HG03565 (cell line): ENCODE measurements around the gene ADGRL3.

Experiments
- ATAC-seq: cut with Tn5 transposase; IDR thresholded peaks from one replicate; pipeline ENCODE4 v1.9.1; 2021; ENCODE audit warnings: mild to moderate bottlenecking, moderate library complexity; ENCODE audit not compliant: unreplicated experiment

Gene ADGRL3

DNA sequence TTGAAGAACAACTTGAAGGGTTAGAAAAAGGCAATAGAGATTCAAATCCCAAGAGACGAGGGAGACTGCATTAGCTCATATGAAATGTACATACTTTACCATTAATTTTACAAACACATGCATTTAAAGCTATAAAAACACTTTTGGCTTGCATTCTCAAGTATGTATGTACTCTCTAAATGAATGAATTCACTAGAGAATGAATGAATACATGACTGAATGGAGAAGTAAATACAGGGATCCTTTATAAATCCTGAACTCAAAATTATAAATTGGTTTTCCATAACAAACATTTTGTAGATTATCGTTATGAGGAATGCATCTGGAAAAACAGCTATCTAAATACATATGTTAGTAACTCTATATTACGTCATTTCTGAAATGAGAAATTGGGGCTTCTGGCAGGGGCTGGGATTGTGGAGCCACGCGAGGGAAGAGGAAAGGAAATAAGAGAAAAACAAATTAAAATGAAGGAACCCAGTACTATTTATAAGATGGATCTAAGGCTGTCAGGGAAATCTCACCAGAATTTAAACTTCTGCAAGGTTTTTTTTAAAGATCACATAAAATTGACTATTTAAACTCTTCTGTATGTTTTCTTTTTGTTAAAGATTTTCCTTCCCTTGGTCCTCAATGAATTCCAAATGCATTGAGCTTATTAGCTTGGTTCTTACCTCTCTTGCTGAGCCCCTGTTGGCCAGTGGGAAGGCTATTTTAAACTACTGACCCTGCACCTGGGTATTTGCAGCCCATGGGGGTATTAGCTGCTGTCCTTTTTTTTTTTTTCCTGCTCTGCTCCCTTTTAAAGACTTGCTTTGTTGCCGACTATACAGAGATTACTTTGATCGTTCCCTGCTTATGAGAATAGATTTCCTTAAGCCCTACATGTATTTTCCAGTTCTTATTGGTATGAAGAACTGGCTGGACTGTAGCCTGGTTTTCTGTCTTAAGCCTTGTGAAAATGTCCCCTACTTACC, 207.8 kb downstream of the ADGRL3 start:
- ATAC-seq, result no peak

DNA sequence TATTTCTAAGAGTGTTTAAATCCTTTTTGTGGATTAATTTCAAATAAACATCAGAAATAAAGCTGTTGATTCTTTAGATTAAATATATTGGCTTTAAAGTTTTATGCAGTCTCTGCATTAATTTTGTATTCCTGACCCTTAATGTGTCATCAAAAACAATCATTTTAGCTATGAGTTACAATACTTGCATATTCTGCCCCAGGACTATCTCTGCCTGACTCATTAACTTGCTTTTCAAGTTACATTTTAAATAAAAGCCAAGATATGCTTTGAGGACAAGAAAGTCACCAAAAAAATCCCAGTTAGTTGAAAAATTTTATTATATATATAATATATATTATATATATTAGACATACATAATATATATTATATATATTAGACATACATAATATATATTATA, 208.7 kb downstream of the ADGRL3 start:
- no peak for ATAC-seq

DNA sequence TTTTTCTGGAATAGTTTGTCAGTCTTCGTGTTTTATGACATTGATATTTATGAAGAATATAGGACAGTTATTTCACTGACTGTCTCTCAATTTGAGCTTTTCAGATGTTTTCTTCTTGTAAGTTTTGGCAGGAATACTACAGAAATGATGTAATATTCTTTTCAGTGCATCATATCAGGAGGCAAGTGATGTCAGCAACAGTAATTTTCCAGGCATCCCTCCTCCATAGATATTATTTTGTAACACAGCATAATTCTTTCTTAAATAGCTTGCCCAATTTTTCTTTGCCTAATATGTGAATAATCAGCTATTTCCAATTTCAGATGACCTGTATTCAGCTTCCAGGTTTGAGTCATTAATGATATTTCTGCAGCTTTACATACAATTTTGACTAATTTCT, 211.1 kb downstream of the ADGRL3 start:
- no peak for ATAC-seq

DNA sequence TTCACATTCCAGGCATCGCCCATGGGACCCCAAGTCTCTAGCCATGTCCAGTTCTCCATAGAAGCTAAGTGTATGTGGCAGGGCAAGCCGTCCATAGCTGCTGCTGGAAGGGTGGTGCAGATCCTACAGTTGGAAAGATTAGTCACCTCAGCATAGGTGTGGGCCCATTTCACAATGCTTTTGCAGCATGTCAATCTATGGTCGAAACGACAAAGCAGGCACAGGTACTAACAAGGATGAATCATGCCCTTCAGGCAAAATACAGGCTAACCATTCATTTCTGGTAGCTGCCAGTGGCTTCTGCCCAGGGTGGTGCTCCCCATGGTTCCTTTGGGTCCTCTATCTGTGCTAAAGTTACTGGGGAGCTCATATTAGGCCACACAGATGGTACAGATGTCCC, 225.2 kb downstream of the ADGRL3 start:
- no peak for ATAC-seq

DNA sequence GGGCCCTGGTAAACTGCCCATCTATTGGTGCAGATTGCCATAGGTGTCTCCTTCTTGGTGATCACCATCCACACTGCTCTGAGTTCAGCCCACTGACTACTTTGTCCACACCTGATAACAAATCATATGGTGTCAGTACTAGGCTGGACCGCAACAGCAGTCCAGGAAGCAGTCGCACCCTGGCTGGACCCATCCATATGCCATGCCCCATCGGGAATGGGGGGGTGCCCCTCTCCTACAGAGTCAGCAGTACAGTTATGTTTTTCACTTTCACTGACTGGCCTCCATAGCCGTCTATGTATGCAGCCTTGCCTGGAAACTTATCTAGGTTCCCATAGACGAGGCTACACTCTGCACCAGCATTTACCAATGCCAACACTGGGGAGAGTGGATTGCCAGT, 226.1 kb downstream of the ADGRL3 start:
- no peak for ATAC-seq

DNA sequence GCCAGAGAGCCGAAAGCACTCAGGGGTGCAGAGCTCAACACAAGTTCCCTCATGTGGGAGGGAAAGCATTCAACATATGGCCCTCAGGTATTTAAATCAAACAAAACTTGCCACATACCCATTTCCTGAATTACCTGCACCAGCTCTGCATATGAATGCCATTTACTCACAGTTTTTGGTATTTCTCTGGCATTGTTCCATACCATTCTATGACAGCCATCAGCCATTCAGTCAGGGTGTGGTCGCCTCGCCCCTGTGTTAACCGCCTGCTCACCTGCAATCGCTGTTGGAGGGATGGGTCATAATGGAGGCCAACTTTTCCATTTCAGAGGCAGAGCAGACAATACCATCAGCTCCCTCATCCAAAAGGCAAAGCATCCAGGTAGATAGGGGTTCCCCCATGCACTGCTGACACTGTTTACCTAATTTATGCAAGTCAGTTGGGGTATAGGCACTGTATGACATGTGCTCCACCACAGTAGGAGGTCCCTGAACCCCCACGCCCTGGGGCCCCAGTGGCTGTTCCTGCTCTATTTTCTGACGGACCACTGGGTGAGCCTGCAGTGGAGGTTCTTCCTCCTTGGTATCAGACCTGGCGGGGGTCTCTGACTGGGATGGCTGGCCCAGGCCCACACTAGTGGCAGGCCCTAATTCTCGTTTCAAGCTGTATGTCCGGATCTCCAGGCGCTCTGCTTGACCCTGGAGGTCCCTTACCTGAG, 227.1 kb downstream of the ADGRL3 start:
- ATAC-seq, result no peak

DNA sequence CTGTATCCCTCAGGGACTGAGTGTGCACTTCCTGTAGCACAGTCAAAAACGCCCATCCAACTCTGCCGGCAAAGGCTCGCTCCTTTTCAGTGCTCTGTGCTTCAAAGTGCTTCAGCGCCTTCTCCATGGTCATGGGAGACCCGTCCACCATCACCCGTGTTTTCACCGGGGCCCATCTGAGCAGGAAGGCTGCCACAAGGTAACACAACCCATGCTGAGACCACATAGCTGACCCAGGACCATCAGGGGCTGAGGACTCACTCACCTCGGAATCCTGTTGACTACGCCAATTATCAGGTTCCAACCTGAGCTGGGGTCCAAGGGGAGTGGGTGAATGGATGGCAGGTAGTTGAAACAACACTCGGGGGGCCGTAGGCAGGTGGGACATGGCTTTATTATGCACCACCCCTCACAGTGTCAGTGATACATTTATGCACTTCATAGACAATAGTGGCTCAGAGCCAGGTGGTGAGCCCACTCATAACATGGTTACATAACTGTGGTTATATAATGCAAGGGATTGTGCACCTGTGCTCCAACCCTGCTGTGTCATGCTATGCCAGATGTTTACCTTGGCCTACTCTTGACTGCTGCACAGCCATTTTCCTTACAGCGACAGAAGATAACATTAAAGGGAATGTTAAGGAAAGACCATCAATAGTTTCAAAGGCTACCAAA, 227.8 kb downstream of the ADGRL3 start:
- no peak for ATAC-seq

DNA sequence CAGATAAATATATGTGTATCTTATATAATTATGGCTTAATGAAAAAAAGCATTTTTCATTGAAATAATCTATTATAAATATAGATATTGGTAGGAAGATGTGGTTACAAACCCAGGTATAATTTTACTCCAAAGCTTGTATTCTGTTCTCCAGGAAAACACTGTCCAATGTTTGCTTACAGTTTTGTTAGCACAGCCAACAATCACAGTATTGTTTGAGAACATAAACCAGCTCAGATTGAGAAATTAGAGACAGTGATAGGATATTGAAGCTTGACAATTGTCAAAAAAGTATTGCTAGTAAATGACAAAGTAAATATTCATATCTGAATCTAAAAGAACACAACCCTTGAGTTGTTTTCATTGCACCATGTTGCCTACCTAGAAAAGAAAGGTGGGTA, 228.8 kb downstream of the ADGRL3 start:
- no peak for ATAC-seq

DNA sequence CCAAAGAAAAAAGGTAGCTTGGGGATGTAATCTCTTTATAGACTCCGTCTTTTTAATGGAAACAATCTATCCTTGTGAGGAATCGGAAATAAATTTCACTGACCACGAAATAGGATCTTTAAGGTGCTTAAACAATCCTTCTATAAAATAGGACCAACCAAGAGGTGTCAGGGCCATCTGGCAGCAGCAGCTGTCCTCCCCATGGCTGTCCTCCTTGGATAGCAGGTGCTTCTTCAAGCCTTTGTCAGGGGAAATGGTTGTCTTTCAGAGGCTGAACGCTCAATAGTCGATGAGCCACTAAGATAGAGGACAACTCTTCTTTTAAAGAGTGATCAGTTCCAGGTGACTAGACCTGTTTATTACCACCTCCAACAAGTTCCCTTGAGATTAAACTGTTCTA, 231.0 kb downstream of the ADGRL3 start:
- ATAC-seq, result no peak

DNA sequence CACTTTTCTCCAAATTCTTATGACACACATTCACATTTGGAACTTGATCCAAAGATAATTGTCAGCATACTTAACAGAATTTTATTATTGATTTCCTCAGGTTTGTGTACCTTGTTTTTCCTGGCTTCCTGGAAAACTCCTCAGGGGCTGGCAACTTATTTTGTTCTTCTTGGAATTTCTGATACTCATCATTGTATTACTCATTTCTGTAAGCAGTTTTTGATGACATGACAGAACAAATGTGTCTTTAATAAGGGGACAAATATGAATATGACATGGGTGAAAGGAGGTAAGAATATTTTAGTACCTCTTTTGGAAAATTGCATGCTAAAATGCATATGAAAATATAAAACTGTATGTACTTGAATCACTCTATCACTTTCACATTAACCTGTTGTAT, 237.8 kb downstream of the ADGRL3 start:
- ATAC-seq, result no peak

DNA sequence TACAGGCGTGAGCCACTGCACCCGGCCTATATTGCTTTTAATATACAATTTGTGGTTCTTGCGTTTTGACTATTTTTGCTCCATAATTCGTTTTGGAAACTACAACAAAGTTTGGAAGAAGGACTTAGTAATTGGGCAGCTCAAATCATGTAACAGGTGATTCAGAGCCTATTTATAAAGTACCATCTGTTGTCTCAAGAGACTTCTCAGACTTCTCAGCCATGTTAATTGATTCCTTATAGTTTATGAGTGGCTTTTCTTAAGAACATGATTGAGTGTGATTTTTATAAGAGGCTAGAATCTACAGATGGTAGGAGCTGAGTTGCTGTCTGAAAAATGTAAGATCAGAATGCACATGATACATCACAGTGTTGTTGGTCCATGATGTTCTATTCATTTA, 240.2 kb downstream of the ADGRL3 start:
- no peak for ATAC-seq

DNA sequence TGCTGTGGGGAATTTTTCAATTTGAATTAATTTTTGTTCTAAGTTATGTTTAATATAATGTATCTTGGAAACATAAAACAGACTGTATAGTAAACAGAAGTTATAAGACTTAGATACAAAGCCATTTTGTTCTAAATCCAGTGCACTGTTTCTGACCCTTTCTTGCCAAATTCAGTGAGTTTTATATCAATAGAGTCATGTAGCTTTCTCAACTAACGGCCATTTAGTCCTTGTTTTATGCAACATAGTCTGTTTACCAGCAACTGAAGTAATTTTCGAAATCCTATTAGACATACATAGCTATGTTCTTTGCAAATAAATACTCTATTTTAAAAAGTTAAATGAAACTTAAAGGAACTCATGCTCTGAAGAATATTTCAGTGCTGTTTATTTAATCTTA, 242.8 kb downstream of the ADGRL3 start:
- ATAC-seq, result no peak

DNA sequence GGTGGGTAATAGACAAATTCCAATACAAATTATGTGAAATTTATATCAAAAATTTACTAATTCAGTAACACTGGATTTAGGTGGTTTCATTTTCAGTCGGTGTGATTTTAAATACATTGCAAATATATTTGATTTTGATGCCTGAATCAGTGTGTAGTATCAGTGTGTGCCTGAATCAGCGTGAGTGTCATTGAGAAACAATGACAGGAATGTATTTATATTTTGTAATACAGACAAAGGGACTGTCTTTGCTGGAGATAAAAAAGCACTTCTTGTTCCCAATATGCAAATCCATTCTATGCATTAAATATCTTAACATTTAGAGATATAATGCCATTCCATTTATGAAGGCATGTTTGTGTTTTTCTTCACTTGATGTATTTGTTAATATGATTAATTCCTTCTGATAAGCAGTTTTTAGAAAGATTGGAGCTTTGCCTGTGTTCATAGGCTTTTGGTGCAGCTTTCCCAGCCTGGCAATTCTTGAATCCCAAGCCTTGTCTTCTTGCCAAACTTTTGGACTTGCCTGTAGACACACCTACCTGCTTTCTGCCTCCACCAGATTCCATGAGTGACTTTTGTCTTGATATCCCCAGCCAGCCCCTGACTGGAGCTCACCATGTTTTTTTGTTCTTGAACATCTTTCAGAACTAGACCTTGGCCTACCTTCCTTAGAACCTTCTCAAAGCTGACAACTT, 243.8 kb downstream of the ADGRL3 start:
- ATAC-seq, result no peak

DNA sequence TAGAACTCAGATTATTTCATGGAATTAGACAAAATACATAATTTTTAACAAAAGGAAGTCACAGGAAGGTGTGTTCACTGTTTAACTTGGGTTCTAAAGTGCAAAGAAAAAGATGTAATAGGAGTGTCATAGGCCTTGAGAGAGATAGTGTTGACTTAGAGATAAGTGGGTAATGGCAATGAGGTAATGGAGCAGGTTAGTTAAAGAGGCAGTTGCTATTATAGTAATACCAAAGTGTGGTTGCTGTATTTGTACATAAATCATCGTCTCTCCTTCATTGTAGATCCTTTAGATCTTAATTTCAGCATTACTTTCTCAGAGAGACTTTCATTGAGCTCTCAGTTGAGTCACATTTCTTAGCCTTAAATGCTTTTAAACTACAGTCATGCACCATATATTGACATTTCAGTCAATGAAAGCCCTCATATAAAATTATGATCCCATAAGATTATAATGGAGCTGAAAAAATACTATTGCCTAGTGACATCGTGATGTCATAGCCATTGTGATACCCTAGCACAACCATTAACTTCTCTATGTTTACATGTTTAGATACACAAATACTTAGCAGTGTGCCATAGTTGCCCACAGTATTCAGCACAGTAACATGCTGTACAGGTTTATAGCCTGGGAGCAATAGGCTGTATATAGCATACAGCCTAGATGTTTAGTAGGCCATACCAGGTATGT, 245.4 kb downstream of the ADGRL3 start:
- no peak for ATAC-seq

DNA sequence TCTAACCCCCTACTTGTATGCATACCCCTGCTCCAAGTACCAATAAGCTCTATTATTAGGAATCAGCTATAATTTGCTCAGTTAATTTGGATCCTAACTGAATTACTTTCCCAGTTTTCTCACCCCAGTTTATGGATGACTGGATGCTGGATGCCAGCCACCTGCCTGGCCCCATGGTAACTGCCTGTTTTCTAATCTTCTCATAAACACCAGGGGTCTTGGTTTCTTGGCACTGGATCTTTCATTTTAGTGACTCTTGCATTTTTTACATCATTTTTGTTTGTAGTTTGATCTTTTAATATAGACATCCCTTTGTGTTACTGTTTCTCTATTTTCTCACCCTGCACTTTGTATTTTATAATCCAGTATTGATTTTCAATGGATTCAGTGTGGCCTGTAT, 246.8 kb downstream of the ADGRL3 start:
- ATAC-seq, result no peak

DNA sequence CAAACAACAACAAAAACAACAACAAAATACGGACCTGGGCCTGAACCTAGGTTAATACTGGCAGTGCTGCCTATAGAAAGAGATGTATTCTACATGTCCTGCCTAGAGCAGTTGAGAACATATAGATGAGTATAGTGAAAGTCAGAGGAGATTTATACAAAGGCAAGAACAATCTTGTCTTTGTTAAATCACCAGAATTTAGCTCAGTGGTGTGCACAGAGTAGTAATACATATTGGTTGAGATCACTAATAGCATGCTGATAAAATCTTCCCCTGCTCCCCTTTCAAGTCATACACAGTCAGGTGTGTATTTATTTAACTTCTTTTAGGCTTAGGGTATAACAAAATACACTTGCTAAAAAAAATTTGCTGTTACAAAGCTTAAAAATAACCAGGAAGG, 247.8 kb downstream of the ADGRL3 start:
- no peak for ATAC-seq

DNA sequence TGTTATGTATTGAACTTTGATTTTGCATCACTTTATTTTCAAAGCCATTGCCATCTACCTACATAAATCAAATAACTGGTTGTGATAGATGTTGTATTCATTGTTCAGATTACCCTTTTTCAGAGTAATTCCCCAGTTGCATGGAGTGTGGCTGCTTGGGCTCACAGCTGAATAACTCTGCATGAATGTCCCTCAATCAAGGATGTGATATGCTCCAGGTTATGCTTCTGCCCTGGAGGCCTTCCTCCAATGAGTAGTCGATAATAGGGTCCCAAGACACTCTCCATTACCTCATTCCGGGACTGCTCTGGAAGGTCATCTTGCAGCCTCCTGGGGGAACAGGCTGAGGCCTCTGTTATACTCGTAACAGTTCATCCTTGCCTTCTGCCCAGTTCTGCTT, 251.8 kb downstream of the ADGRL3 start:
- no peak for ATAC-seq

DNA sequence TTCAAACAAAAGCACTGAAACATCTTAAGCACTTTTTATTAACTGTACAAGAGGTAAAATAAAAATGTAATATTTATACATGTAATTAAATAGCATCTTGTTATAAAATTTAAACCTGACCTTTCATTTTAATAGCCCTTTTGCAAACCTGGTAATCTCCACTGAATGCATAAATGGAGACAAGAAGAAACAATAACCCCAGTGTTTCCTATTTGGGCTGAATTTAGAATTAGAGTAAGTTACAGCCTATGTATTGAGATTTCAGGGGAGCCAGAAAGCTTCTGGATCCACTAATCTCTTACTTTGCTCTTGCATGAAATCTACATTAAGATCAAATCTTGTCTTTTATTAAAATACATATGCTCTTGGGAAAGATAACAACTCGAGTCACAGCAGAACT, 261.8 kb downstream of the ADGRL3 start:
- no peak for ATAC-seq

DNA sequence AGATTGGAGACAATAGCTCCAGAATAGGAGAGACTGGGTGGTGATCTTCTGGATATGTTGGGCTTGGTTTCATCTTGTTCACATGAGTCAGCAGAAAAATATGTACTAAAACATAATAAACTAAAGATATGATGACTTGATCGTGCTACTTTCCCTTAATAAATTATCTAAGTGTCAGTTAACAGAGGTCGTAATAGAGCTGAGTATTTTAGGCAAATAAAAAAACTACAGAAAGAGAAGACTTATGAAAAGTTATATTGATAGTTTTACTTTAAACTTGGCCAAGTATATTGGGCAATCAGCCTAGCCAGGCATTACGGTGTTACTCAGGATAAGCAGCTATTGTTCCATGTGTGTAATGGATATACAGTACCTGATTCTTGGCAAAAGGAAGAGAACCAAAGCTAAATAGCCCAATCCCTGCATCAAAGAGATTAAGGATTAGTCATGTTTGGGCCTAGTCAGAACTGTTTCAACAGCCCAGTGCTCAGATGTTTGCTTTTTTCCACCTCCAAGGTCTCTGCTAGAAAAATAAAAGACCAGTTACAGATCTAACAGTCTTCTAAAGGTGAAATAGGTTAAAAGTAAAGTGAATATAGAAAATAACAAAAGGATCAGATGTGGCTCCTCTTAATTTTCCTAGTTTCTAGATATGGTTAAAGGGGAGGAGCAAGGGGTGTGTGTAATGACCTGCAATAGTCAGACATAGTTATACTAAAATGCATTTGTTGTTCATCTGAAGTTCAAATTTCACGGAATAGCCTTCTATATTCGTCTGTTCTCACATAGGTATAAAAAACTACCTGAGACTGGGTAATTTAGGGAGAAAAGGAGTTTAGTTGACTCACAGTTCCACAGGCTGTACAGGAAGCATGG, 262.6 kb downstream of the ADGRL3 start:
- no peak for ATAC-seq
